CD4-positive, alpha-beta T cell treated with Interleukin-17A for 4 hours (primary cell): Measurements from ENCODE around the gene MYCBP.
"Not testable (repeated sequence)": the region's sequence is repeated elsewhere in the genome, so short reads cannot be mapped to it uniquely, and the experiment has no call there.

Experiments
- DNase-seq: peaks from one replicate; pipeline ENCODE4 v3.0.0-alpha.2; 2020; ENCODE audit warnings: mixed read lengths

The MYCBP gene

DNA sequence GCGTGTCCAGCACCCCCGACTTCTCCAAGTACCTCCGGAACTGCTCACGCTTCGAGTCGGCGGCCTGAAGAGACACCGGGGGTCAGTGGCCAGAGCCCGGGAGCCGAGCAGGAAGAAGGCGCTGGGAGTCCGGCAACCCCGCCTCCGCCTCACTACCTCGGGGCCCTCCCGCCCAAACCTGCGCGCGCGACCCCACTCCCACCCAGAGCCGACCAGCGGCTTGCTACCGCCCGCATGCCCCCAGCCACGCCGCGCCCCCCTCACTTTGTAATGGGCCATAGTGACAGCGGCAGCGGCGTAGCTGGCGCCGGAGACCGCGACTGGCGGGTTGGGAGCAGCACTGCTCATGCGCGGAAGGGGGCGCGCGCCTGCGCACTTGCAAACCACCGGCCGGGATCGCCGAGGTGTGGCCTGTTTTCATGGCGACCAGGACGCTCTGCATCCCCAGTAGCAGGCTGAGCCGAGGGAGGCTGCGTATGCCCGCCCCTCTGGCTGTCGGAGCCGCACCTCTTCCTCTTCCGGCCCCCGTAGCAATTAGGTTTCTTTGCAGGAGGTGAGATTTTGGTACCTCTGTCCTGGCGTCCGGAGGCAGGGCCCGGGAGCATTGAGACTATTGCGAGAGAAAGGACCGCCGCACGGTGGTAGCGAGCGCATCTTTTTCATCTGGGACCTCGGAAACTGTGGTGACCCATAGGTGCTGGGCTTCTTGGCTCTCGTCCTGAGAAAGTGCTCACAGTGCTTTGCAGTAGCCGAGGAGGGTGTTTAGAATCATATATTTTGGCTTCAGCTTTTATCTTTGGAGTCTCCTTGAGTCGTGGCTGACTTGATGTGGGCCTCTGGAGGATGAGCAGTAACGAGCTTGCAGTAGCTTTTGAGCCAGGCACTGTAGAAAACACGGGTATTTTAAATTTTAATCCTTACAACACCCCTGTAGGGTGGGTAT, at the start of gene MYCBP:
Gene MYCBP (minus strand): TSS at position 322 of the 943 bp plus-strand sequence. CDS start 43 bp downstream, at position 279.
- peak; percentile 96 for DNase-seq

DNA sequence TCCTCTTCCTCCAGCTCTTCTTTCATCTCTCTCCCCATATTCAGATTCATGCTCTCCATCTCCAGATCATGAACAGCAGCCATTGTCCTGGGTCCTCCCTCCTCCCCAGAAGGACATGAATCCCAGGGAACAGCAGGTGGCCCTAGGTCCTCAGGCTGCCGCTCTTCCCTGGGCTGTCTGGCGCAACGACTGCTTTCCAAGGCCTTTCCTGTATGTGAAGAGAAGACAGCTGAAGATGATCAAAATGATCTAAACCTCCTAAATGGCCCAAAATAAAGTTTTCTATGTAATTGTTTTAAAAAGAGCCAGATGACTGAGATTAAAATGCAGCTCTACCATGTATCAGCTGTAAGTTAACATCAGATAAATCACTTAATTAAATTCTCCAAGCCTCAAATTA, 46.0 kb upstream of the MYCBP start:
- DNase-seq: no peak

- DNase-seq: no peak
These were observed 45.4 kb upstream of the MYCBP start for GRCh38 chr1:38918568-38918967.

DNA sequence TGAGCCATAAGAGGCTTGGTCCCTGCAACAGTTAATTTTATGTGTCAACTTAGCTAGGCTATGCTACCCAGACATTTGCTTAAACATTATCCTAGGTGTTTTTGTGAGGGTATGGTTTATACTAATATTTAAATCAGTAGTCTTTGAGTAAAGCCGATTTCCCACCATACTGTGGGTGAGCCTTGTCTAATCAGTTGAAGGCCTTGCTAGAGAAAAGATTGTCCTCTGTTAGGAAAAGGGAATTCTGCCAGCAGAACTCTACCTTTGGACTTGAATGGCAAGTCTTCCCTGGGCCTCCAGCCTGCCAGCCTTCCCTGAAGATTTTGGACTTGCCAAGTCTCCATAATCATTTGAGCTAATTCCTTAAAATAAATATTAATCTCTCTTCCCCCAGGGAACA, 44.6 kb upstream of the MYCBP start:
- no peak for DNase-seq

- DNase-seq: no peak
These were observed 44.2 kb upstream of the MYCBP start for GRCh38 chr1:38917337-38917736.

DNA sequence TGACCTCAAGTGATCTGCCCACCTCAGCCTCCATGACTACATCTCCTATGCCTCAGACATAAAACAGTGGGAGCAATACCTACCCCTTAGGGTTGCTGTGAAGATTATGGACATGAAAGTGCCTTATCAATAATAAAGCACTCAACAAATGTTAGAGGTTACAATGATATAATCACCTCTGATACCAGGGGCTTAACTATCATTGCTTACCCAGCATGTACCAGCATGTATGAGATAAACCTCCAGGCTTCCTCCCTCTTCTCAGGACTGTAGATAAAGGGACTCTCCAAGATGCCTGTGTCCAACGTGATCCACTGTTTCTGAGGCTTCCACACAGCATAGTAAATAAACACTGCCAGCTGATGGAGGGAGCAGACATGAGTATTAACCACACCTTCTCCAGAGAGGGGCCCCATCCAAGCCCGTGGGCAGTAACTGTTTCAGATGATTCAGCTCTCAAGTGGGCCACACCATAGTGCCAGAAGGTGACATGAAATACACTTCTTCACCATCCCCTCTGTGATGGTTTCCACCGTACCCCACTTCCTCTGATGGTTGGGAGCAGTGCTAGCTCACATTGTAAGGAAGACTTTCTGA, 42.3 kb upstream of the MYCBP start:
- no peak for DNase-seq

DNA sequence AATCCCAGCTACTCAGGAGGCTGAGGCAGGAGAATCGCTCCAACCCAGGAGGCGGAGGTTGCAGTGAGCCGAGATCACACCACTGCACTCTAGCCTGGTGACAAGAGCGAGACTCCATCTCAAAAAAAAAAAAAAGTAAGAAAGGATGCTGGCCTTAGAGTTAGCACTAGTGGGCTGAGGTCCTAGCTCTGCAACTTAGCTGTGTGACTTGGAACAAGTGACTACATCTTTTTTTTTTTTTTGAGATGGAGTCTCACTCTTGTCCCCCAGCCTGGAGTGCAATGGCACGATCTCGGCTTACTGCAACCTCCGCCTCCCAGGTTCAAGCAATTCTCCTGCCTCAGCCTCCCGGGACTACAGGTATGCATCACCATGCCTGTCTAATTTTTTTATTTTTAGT, 41.8 kb upstream of the MYCBP start:
- not testable (repeated sequence) for DNase-seq

DNA sequence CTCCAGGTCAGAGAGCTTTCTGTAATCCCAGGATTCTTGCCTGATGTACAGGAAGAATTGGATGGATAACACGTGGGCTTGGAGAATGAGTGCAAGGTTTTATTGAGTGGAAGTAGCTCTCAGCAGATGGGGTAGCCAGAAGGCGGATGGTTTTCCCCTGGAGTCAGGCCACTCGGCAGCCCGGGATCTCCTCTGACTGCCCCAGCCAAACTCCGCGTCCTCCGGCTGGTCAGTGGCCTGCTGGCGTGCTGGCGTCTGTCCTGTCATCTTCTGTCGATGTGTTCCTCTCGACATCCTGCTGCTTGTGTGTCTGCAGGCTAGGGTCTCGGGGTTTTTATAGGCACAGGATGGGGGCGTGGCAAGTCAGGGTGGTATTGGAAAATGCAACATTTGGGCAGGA, 35.7 kb upstream of the MYCBP start:
- no peak for DNase-seq

- DNase-seq: no peak
These were observed 32.8 kb upstream of the MYCBP start for GRCh38 chr1:38905985-38906384.

DNA sequence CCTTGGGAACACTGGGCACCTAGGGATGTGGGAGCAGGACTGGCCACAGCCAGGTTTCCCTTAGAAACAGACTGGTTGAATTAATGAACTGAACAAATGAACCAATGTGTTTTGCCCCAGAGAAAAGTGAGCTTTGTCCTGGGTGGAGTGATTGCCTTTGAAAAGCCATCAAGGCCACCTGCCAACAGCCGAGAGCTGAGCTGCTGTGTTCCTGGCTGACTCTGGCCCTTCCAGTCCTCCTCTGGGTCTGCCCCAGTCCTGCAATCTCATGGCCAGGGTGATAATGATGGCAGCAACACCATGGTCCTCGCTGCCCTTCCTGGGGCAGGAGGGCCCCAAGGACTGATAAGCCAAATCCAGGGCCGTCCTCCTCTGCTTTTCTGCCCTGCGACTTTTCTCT, 26.4 kb upstream of the MYCBP start:
- DNase-seq: no peak

- no peak for DNase-seq
These were observed 25.6 kb upstream of the MYCBP start for GRCh38 chr1:38898653-38899230.

DNA sequence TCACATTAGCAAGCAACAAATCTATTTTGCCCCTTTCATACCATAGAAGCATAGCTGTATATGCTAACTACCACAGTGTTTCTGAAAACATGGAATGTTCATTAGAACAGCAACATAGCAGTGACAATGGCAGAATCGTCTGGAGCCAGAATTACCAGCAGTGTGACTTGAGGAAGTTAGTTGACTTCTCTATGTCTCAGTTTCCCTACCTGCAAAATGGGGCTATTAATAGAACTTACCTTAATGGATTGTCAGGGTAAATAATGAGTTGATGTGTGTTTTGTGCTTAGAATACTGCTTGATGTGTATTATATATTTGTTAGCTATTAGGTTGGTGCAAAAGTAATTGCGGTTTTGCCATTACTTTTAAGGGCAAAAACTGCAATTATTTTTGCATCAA, 23.0 kb upstream of the MYCBP start:
- DNase-seq: no peak

DNA sequence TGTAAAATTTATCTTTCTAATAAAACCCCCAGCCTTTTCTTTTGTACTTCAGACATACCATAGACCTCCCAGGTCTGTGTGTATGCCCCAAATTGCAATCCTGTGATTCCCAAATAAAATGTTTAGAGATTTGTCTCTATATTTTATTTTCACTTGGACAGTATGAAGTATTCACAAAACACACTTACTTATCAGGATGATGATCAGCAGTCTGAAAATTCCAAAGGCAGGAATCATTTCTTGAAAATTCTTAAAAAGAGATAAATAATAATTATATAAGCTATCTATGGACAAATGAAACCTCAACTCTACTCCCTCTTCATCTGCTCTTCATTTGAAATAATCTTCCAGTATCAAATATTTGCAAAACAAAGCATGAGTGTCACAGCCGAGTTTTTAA, 19.8 kb upstream of the MYCBP start:
- no peak for DNase-seq

DNA sequence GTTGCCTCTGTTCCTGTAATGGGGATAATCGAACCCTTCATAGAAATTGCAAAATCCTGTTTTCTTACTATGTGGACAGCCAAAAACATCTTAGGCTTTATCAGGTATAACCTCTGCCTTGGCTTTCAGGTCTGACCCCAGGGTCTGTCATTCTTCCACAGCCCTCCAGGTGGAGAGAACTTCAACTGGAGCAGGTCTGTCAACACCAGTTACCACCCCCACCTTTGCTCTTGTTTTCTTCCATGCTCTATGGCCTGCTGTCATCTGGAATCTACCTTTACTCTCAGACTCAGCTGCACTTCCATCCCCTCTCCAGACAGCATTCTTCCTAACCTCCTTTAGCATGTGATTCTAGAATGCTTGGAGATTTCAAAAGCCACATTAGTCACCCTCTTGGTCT, 18.6 kb upstream of the MYCBP start:
- no peak for DNase-seq

DNA sequence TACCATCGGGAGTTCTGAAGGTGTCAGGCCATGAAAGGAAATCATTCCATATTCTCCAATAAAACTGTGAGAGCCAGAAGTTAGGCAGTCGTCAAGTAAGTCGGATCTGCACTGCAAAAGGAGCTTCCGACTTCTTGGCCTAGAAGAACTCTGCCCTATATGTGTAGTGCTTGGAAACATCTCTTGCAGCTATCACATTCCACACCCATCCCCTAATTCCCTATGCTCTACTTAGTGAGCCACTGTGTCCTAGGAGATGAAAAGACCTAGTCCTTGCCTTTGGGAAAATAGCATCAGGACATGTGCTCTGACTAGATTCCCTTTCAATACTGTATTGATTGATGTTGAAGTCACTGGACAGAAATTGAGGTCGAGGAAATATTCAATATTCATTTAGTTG, 16.4 kb upstream of the MYCBP start:
- no peak for DNase-seq

DNA sequence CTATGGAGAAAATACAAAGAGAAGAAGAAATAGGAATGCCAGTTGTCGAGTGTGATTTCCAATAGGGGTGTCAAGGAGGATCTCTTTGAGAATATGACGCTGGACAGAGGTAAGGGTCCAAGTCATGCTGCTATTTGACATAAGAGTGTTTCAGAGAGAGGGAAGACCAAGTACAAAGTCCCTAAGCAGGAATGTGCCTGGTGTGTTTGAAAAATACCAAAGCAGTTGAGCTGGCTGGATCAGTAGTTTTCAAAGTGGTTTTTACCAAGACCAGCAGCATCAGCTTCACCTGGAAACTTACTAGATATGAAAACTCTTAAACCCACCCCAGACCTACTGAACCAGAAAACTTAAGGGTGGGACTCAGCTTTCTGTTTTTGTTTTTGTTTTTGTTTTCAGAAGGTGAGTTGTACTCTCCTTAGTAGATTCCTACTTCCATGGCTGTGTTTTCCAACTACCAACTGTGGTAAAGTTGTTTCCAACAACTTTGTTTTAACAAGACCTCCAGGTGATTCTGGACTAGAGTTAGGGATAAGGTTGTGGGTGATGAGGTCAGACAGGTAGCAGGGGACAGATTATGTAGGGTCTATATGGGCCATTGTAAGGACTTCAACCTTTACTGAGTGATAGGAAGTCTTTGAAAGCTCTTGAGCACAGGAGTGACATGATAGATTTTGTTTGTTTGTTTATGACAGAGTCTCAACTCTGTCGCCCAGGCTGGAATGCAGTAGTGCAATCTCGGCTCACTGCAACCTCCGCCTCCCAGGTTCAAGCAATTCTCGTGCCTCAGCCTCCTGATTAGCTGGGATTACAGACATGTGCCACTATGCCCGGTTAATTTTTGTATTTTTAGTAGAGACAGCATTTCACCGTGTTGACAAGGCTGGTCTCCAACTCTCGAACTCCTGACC, 15.5 kb upstream of the MYCBP start:
- DNase-seq: no peak

DNA sequence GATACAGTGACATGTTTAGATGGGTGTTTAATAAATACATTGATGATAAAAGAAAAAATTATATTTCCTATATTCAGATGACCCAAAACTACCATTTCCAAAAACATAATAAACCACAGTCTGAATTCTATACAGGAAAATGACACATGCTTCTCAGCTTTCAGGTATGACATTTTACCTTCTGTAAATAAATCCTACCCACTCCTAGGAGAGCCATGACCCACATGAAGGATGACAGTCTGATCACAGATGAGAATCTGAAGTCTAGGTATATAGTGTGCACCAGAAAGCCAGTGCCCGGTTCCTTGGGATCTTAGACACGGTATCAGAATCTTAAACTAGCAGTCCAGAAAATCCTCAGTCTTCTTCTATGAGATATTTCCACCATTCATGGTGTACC, 11.9 kb upstream of the MYCBP start:
- DNase-seq: no peak

- DNase-seq: no peak
These were observed 8.3 kb upstream of the MYCBP start, which contains the start of gene GJA9 for GRCh38 chr1:38881487-38881886. GJA9 (minus strand) TSS chr1:38881587; CDS start chr1:38876098, 5,489 bp downstream.

DNA sequence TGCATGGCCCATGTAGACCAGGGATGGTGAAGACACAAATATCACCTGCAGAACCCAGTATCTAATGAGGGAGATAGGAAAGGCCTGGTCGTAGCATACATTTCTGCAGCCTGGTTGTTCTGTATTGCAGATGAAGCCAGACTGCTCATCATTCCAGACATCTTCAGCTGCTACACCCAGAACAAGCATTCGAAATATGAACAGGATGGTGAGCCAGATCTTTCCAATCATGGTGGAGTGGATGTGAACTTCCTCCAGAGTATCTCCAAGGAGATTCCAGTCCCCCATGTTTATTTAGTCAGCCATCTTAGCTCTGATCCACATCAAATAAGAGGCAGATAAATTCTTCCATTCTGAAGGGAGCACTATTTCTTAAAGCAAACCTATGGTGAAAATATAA, 2.7 kb upstream of the MYCBP start:
- DNase-seq: no peak

GRCh38 chr1:38872401-38873026, 634 bp downstream of the MYCBP start:
- peak; percentile 52 for DNase-seq

DNA sequence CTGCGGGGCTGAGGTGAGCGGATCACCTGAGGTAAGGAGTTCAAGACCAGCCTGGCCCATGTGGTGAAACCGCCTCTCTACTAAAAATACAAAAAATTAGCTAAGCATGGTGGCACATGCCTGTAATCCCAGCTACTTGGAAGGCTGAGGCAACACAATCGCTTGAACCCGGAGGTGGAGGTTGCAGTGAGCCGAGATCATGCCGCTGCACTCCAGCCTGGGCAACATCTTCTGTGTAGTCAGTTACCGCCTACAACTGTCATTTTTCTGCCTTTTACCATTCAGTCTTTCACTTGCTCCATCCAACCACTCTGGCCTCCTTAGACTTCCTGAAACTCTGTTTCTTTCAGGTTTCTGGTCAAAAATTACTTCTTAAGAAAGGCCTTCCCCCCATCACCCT, 2.2 kb downstream of the MYCBP start:
- DNase-seq: no peak

DNA sequence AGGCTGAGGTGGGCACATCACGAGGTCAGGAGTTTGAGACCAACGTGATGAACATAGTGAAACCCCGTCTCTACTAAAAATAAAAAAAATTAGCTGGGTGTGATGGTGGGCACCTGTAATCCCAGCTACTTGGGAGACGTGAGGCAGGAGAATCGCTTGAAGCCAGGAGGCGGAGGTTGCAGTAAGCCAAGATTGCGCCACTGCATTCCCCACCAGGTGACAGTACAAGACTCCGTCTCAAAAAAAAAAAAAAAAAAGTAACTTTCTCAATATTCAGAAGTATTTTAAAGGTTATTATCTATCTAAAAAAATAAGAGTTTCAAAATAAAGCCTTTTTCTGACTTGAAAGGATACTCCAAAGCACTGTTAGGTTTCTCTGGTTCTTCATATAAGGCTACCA, 5.9 kb downstream of the MYCBP start:
- DNase-seq: no peak
